Mesendoderm (in vitro differentiated cells): ENCODE data around the gene CT45A5.
"Not testable (repeated sequence)": the region's sequence is repeated elsewhere in the genome, so short reads cannot be mapped to it uniquely, and the experiment has no call there.

ENCODE experiments used
- DNase-seq: peaks from one replicate; pipeline ENCODE4 v3.0.0; 2013
- H2AK5ac ChIP-seq: 2 replicates; pipeline ENCODE4 v1.6.1; 2013; ENCODE audit warnings: low read length, inconsistent platforms
- H2BK120ac ChIP-seq: 2 replicates; pipeline ENCODE4 v1.6.1; 2013; ENCODE audit warnings: low read depth, mild to moderate bottlenecking, low read length, moderate library complexity, mixed read lengths
- H2BK15ac ChIP-seq: replicated peaks from 2 replicates; pipeline ENCODE4 v1.6.1; 2013; ENCODE audit warnings: low read depth, mild to moderate bottlenecking, moderate library complexity
- H2BK5ac ChIP-seq: 2 replicates; pipeline ENCODE4 v1.6.1; 2013; ENCODE audit warnings: low read length, inconsistent platforms
- H3K18ac ChIP-seq: 2 replicates; pipeline ENCODE4 v1.6.1; 2013; ENCODE audit warnings: mild to moderate bottlenecking, low read length, mixed read lengths
- H3K23ac ChIP-seq: one replicate; pipeline ENCODE4 v1.6.1; 2013; ENCODE audit warnings: low read length
- H3K27ac ChIP-seq: 2 replicates; pipeline ENCODE4 v1.5.1; 2013; ENCODE audit warnings: low read depth, mild to moderate bottlenecking, inconsistent platforms, low read length, moderate library complexity
- H3K27me3 ChIP-seq: 2 replicates; pipeline ENCODE4 v1.6.1; 2013; ENCODE audit warnings: low read length, control low read depth, mild to moderate bottlenecking, inconsistent platforms; ENCODE audit not compliant: insufficient read depth, poor library complexity
- H3K36me3 ChIP-seq: 2 replicates; pipeline ENCODE4 v1.6.1; 2013; ENCODE audit warnings: low read length, inconsistent platforms; ENCODE audit not compliant: control insufficient read depth, insufficient read depth
- H3K4ac ChIP-seq: one replicate; pipeline ENCODE4 v1.6.1; 2013; ENCODE audit warnings: low read depth, mild to moderate bottlenecking, low read length, moderate library complexity
- H3K4me1 ChIP-seq: 2 replicates; pipeline ENCODE4 v1.6.1; 2013; ENCODE audit warnings: low read depth, low read length, inconsistent platforms; ENCODE audit not compliant: control insufficient read depth
- H3K4me2 ChIP-seq: 2 replicates; pipeline ENCODE4 v1.6.1; 2013; ENCODE audit warnings: low read length
- H3K4me3 ChIP-seq: 2 replicates; pipeline ENCODE4 v1.5.1; 2013; ENCODE audit warnings: mild to moderate bottlenecking, low read length
- H3K56ac ChIP-seq: one replicate; pipeline ENCODE4 v1.6.1; 2013; ENCODE audit warnings: low read length
- H3K79me1 ChIP-seq: 2 replicates; pipeline ENCODE4 v1.6.1; 2013; ENCODE audit warnings: low read length, inconsistent platforms
- H3K79me2 ChIP-seq: 2 replicates; pipeline ENCODE4 v1.6.1; 2013; ENCODE audit warnings: mild to moderate bottlenecking, low read length; ENCODE audit not compliant: control insufficient read depth, insufficient read depth
- H3K9ac ChIP-seq: 2 replicates; pipeline ENCODE4 v1.6.1; 2013; ENCODE audit warnings: low read length, inconsistent platforms
- H4K5ac ChIP-seq: one replicate; pipeline ENCODE4 v1.6.1; 2013; ENCODE audit warnings: low read length
- H4K8ac ChIP-seq: one replicate; pipeline ENCODE4 v1.6.1; 2013; ENCODE audit warnings: low read depth, mild to moderate bottlenecking, control low read depth, low read length, moderate library complexity
- WGBS: extraction: QIAGEN DNeasy Blood & Tissue Kit; methylation state at CpG from one replicate; pipeline ENCODE4 v1.1.7; 2013; ENCODE audit warnings: low lambda C conversion rate, missing lambda C conversion rate; ENCODE audit not compliant: insufficient coverage; ENCODE audit errors: extremely low coverage; 5-methylcytosine and 5-hydroxymethylcytosine counted together

Gene CT45A5

GRCh38 chrX:135740681-135741149 is 44.6 kb downstream of the CT45A5 start:
- H3K79me1 ChIP-seq: no peaks in the 10 kb centered on the region
- no peak overlapping the region for H2BK120ac ChIP-seq
- no peak overlapping the region for H3K4me2 ChIP-seq

GRCh38 chrX:135737366-135738071 is 47.8 kb downstream of the CT45A5 start:
- no CpG with 5 or more reads among the region's 4 CpGs for WGBS

More at GRCh38 chrX:135740681-135741149, 44.6 kb downstream of the CT45A5 start:
- no CpG with 5 or more reads among the region's 18 CpGs for WGBS
- no peak overlapping the region for H3K4ac ChIP-seq
- no peak overlapping the region for H3K23ac ChIP-seq
- no peak overlapping the region for H2BK15ac ChIP-seq
- H3K4me1 ChIP-seq: no peaks in the 10 kb centered on the region
- H3K9ac ChIP-seq: no peak overlapping the region
- H3K56ac ChIP-seq: no peak overlapping the region
- no peaks in the 10 kb centered on the region for H3K27me3 ChIP-seq
- no peak overlapping the region for H4K5ac ChIP-seq
- H3K79me2 ChIP-seq: no peaks in the 10 kb centered on the region
- no peak for DNase-seq
- H2BK5ac ChIP-seq: no peak overlapping the region
- H3K4me3 ChIP-seq: no peak overlapping the region
- no peak overlapping the region for H3K18ac ChIP-seq
- no peaks in the 10 kb centered on the region for H3K36me3 ChIP-seq
- no peak overlapping the region for H2AK5ac ChIP-seq
- no peak overlapping the region for H3K27ac ChIP-seq
- no peak overlapping the region for H4K8ac ChIP-seq

GRCh38 chrX:135734666-135735065 is 50.6 kb downstream of the CT45A5 start:
- H3K79me2 ChIP-seq, H3K18ac ChIP-seq, H3K56ac ChIP-seq, H3K23ac ChIP-seq, H3K27me3 ChIP-seq, H3K4me3 ChIP-seq, H2BK120ac ChIP-seq, H3K4ac ChIP-seq, H3K4me2 ChIP-seq, H2AK5ac ChIP-seq, H3K36me3 ChIP-seq, H4K5ac ChIP-seq, H3K9ac ChIP-seq, H3K27ac ChIP-seq, H3K4me1 ChIP-seq, DNase-seq, H2BK5ac ChIP-seq, H3K79me1 ChIP-seq, H2BK15ac ChIP-seq, H4K8ac ChIP-seq: not testable (repeated sequence)
- WGBS: no CpG with 5 or more reads among the region's 5 CpGs

More at GRCh38 chrX:135737366-135738071, 47.8 kb downstream of the CT45A5 start:
- no peak overlapping the region for H2BK120ac ChIP-seq
- no peak overlapping the region for H2AK5ac ChIP-seq
- H3K4me2 ChIP-seq: no peak overlapping the region
- H3K4ac ChIP-seq: no peak overlapping the region
- H3K79me2 ChIP-seq: no peaks in the 10 kb centered on the region
- no peak overlapping the region for H3K27ac ChIP-seq
- no peak overlapping the region for H4K8ac ChIP-seq
- H3K27me3 ChIP-seq: no peaks in the 10 kb centered on the region
- H3K79me1 ChIP-seq: no peaks in the 10 kb centered on the region
- H4K5ac ChIP-seq: no peak overlapping the region
- no peak overlapping the region for H2BK15ac ChIP-seq
- no peak overlapping the region for H3K9ac ChIP-seq
- DNase-seq: no peak
- no peak overlapping the region for H3K23ac ChIP-seq
- H3K36me3 ChIP-seq: no peaks in the 10 kb centered on the region
- H3K4me3 ChIP-seq: no peak overlapping the region
- H3K56ac ChIP-seq: no peak overlapping the region
- no peak overlapping the region for H2BK5ac ChIP-seq
- no peak overlapping the region for H3K18ac ChIP-seq
- no peaks in the 10 kb centered on the region for H3K4me1 ChIP-seq
